Gastrocnemius medialis (tissue), 4 donors: ENCODE measurements around the gene CAMTA1.

Source experiments
- CTCF ChIP-seq, 5 experiments: fragments of 450-650 bp in 3 of 5; fragments of 200-600 bp in 2 of 5; sonication (generic) in 2 of 5; IDR thresholded peaks in 4 of 5; conservative IDR thresholded peaks in 1 of 5; 1 replicate in 4 of 5; 2 replicates in 1 of 5; pipeline ENCODE4 v1.5.1; 2016 to 2019; ENCODE audit warnings: antibody characterized with exemption in 5 of 5, mild to moderate bottlenecking in 3 of 5, moderate library complexity in 3 of 5
- POLR2A ChIP-seq, 2 donors: fragments of 450-650 bp; IDR thresholded peaks; one replicate each; pipeline ENCODE4 v1.6.1; 2017; ENCODE audit warnings: antibody characterized with exemption in 2 of 2, mild to moderate bottlenecking in 2 of 2, moderate library complexity in 2 of 2

GRCh38 chr1:7633506-7634245 is 848.4 kb downstream of the CAMTA1 start:
- TF ChIP-seq CTCF (IDR thresholded peaks at IDR 0.05 in 4 of 5, conservative IDR thresholded peaks at IDR 0.05 in 1 of 5) = no peak
- TF ChIP-seq POLR2A (IDR thresholded peaks at IDR 0.05) = no peak
